AG10803 (cell line): ENCODE measurements around the gene DLG5.

ENCODE experiments used
- DNase-seq: peaks from one replicate; pipeline ENCODE4 v3.0.0; 2010; ENCODE audit warnings: low read depth
- H3K4me3 ChIP-seq: 2 replicates; pipeline ENCODE4 v1.5.1; 2011; ENCODE audit warnings: mild to moderate bottlenecking, low read length, control low read depth
- CTCF ChIP-seq: conservative IDR thresholded peaks from 2 replicates; pipeline ENCODE4 v1.5.1; 2011; ENCODE audit warnings: mild to moderate bottlenecking, low read length, control low read depth, inconsistent platforms

The DLG5 gene

GRCh38 chr10:77819210-77820112 lies 107.1 kb downstream of the DLG5 start:
- DNase-seq = no peak
- TF ChIP-seq CTCF = no peak
- H3K4me3 ChIP-seq = no peak overlapping the region

- DNase-seq = no peak
- no peak for TF ChIP-seq CTCF
- H3K4me3 ChIP-seq = no peak overlapping the region
Observed at GRCh38 chr10:77818378-77818777, 108.2 kb downstream of the DLG5 start.

GRCh38 chr10:77817541-77817940 lies 109.0 kb downstream of the DLG5 start:
- no peak for DNase-seq
- no peak for TF ChIP-seq CTCF
- no peak overlapping the region for H3K4me3 ChIP-seq

- no peak overlapping the region for H3K4me3 ChIP-seq
- TF ChIP-seq CTCF = no peak
Observed at GRCh38 chr10:77816311-77816710, 110.2 kb downstream of the DLG5 start.

GRCh38 chr10:77812741-77813140 lies 113.8 kb downstream of the DLG5 start:
- TF ChIP-seq CTCF = no peak
- no peak overlapping the region for H3K4me3 ChIP-seq
- DNase-seq = no peak

More at GRCh38 chr10:77816311-77816710, 110.2 kb downstream of the DLG5 start:
- DNase-seq = no peak

GRCh38 chr10:77811831-77812430 lies 114.6 kb downstream of the DLG5 start:
- no peak for TF ChIP-seq CTCF
- no peak overlapping the region for H3K4me3 ChIP-seq
- DNase-seq = no peak
